Kidney epithelial cell (primary cell): ENCODE results near the gene PTPN14. TPM values are rescaled to one million over a fixed set of nuclear protein-coding genes. Genes with fewer than 3 reads are reported as not detected.

Experiments used
- DNase-seq: peaks from one replicate; pipeline ENCODE4 v3.0.0-alpha.2; 2010; ENCODE audit warnings: low read depth
- H3K27me3 ChIP-seq: 2 replicates; pipeline ENCODE4 v1.6.0; 2011; ENCODE audit warnings: low read length; ENCODE audit not compliant: control insufficient read depth, insufficient read depth
- H3K36me3 ChIP-seq: 2 replicates; pipeline ENCODE4 v1.5.1; 2011; ENCODE audit warnings: low read length; ENCODE audit not compliant: control insufficient read depth, insufficient read depth
- H3K4me3 ChIP-seq: 2 replicates; pipeline ENCODE4 v1.5.1; 2011; ENCODE audit warnings: low read depth, mild to moderate bottlenecking, control low read depth, low read length
- CTCF ChIP-seq: IDR thresholded peaks from 2 replicates; pipeline ENCODE4 v1.5.1; 2011; ENCODE audit warnings: mild to moderate bottlenecking, moderate library complexity, low read length, control low read depth, inconsistent platforms; ENCODE audit not compliant: insufficient read depth, poor library complexity, severe bottlenecking
- total RNA-seq: library from RNA; depleted of rRNA; stranded (reverse); fragments of >200 nt; gene quantifications from 2 replicates; pipeline ENCODE4 v1.2.3, GENCODE V29; 2015

PTPN14 gene
- total RNA-seq, 1 donor from 2014 or later, result 30.7 TPM

GRCh38 chr1:214423045-214423444 is 128.4 kb downstream of the PTPN14 start:
- Histone ChIP-seq H3K36me3 (no peaks in the 10 kb centered on the region), H3K4me3 (no peak overlapping the region), H3K27me3 (no peaks in the 10 kb centered on the region)
- no peak for DNase-seq
- no peak for TF ChIP-seq CTCF

GRCh38 chr1:214422137-214422671 is 129.2 kb downstream of the PTPN14 start:
- no peak for DNase-seq
- no peaks in the 10 kb centered on the region for H3K36me3 ChIP-seq
- no peak for TF ChIP-seq CTCF
- H3K27me3 ChIP-seq, result no peaks in the 10 kb centered on the region
- no peak overlapping the region for H3K4me3 ChIP-seq

- Histone ChIP-seq H3K36me3 (no peaks in the 10 kb centered on the region), H3K27me3 (no peaks in the 10 kb centered on the region), H3K4me3 (no peak overlapping the region)
- no peak for DNase-seq
- TF ChIP-seq CTCF, result no peak
Measured at GRCh38 chr1:214420833-214421232, 130.6 kb downstream of the PTPN14 start.

GRCh38 chr1:214420341-214420740 is 131.1 kb downstream of the PTPN14 start:
- Histone ChIP-seq H3K4me3 (no peak overlapping the region), H3K36me3 (peaks cover 1% of the 10 kb centered on the region), H3K27me3 (no peaks in the 10 kb centered on the region)
- no peak for DNase-seq
- no peak for TF ChIP-seq CTCF

GRCh38 chr1:214419650-214420049 is 131.8 kb downstream of the PTPN14 start:
- TF ChIP-seq CTCF, result no peak
- DNase-seq, result no peak

GRCh38 chr1:214418391-214418790 is 133.0 kb downstream of the PTPN14 start:
- H3K4me3 ChIP-seq, result no peak overlapping the region
- peaks cover 1% of the 10 kb centered on the region for H3K36me3 ChIP-seq
- DNase-seq, result no peak
- H3K27me3 ChIP-seq, result no peaks in the 10 kb centered on the region
- no peak for TF ChIP-seq CTCF

More at GRCh38 chr1:214419650-214420049, 131.8 kb downstream of the PTPN14 start:
- Histone ChIP-seq H3K27me3 (no peaks in the 10 kb centered on the region), H3K4me3 (no peak overlapping the region), H3K36me3 (peaks cover 1% of the 10 kb centered on the region)
